GM13977 (cell line): ENCODE results near the gene ADAMTS17.

Experiments
- DNase-seq: peaks from one replicate; pipeline ENCODE4 v3.0.0; 2012; ENCODE audit warnings: low spot score
- CTCF ChIP-seq: IDR thresholded peaks from 2 replicates; pipeline ENCODE4 v1.5.1; 2012; ENCODE audit warnings: mild to moderate bottlenecking, control low read depth; ENCODE audit not compliant: insufficient read depth; ENCODE audit errors: extremely low read depth, missing control alignments
- in situ Hi-C: fragments of 300-500 bp; cut with MboI; formaldehyde crosslinking; loops from one replicate; pipeline ENCODE4 v1.12.0; 2022; ENCODE audit warnings: low sequenced_read_pairs, low pct_unique_long_range_greater_than_20kb, mixed read lengths, inconsistent platforms; ENCODE audit not compliant: unreplicated experiment

Gene ADAMTS17

GRCh38 chr15:99978426-99978825 lies 363.3 kb downstream of the ADAMTS17 start:
- no peak for DNase-seq
- no peak for TF ChIP-seq CTCF
- in situ Hi-C loops = no loop called here

- in situ Hi-C loops = no loop called here
- no peak for TF ChIP-seq CTCF
- no peak for DNase-seq
Measured at GRCh38 chr15:99977929-99978328, 363.8 kb downstream of the ADAMTS17 start.

GRCh38 chr15:99976811-99977271 lies 364.9 kb downstream of the ADAMTS17 start:
- no peak for TF ChIP-seq CTCF
- in situ Hi-C loops = no loop called here
- no peak for DNase-seq

GRCh38 chr15:99976000-99976399 lies 365.8 kb downstream of the ADAMTS17 start:
- in situ Hi-C loops = no loop called here
- DNase-seq = no peak
- TF ChIP-seq CTCF = no peak

- TF ChIP-seq CTCF = no peak
- DNase-seq = no peak
- in situ Hi-C loops = no loop called here
Measured at GRCh38 chr15:99974246-99974645, 367.5 kb downstream of the ADAMTS17 start.

GRCh38 chr15:99973351-99973750 lies 368.4 kb downstream of the ADAMTS17 start:
- no peak for TF ChIP-seq CTCF
- no peak for DNase-seq
- in situ Hi-C loops = no loop called here
